ENCODE results near the gene SZRD1. TPM values are rescaled to one million over a fixed set of nuclear protein-coding genes. Genes with fewer than 3 reads are reported as not detected.
A peak's percentile ranks its signal among the peaks of the same experiment; 100 is the strongest.

SZRD1 gene
- total and polyA plus RNA-seq, 9 of the 15 experiments (the other 6 are each of a cell fraction or from before 2014, with no cell fraction given) = 3.9 to 149 (median 82.5) TPM

GRCh38 chr1:16425125-16426025 is 58.3 kb downstream of the SZRD1 start:
- BruUV-seq (replicated peaks) = no TSS peak
- Histone ChIP-seq H3K79me2 (ENCODE audit: control insufficient read depth, insufficient read depth, low read length) (no peaks in the 10 kb centered on the region), H3K27ac (ENCODE audit: extremely low read depth, low read depth, low read length) (no peak overlapping the region), H2AFZ (ENCODE audit: low read depth, low read length) (no peak overlapping the region), H3K4me3 (no peak overlapping the region), H3K4me2 (ENCODE audit: insufficient read depth, low read length) (no peak overlapping the region), H3K27me3 (ENCODE audit: control insufficient read depth in 2 of 2, insufficient read depth in 2 of 2, low read length in 2 of 2) (peaks cover 8 to 15% of the 10 kb centered on the region in 2 experiments; a peak in 4 of 5 replicates), H3K9ac (ENCODE audit: insufficient read depth in 1 of 2, low read depth in 2 of 2, low read length in 2 of 2) (peak overlapping the region in 1 of 2 experiments; percentile 73; a peak in 2 of 4 replicates), H3K4me1 (replicated peaks in 1 of 2; ENCODE audit: control insufficient read depth in 2 of 2, insufficient read depth in 2 of 2, low read length in 2 of 2) (peaks cover 2 to 14% of the 10 kb centered on the region in 2 experiments; a peak in 4 of 5 replicates), H4K20me1 (replicated peaks; ENCODE audit: control insufficient read depth, insufficient read depth, low read length) (no peaks in the 10 kb centered on the region), H3K36me3 (ENCODE audit: control insufficient read depth, insufficient read depth, low read length) (no peaks in the 10 kb centered on the region), H3K9me3 (replicated peaks; ENCODE audit: control insufficient read depth, insufficient read depth, low read depth, low read length) (no peaks in the 10 kb centered on the region), H3K9me1 (ENCODE audit: control insufficient read depth, insufficient read depth, low read length) (no peaks in the 10 kb centered on the region)
- DNase-seq (ENCODE audit: extremely low read depth in 1 of 4, low spot score in 3 of 4) = peak in 1 of 4 experiments; percentile 8
- peak; percentile 51 for FAIRE-seq
- ChIA-PET CTCF (ENCODE audit: low intra/inter-chr PET ratio) (no interaction called here), POLR2A (interaction anchor here (0.6 to 1.5 kb wide), 10 partner anchors 15 to 1335 kb away, joined by 3 to 12 read pairs (median 4); partner anchors contain the start of genes FBXO42 and NECAP2)
- 74% methylated on average over 10 of the region's 10 CpGs for WGBS (ENCODE audit: insufficient coverage, low coverage, missing lambda C conversion rate)
- in situ Hi-C loops (cut with MboI) (loop anchor here (25.0 kb wide), 1 partner anchor 437 kb away; no protein-coding TSS in a partner anchor), intact Hi-C loops (cut with micrococcal nuclease) (no loop called here)
- ATAC-seq = peak; percentile 16; the same call in 1 of the 3 replicates
- TF ChIP-seq ZNF436 (CRISPR knock-in tag; IDR thresholded peaks at IDR 0.05) (no peak), NRF1 (conservative IDR thresholded peaks at IDR 0.05 in 1 of 2, IDR thresholded peaks at IDR 0.05 in 1 of 2) (no peak)

GRCh38 chr1:16430606-16431005 is 63.6 kb downstream of the SZRD1 start:
- CTCF ChIA-PET (ENCODE audit: low intra/inter-chr PET ratio) = no interaction called here
- peak overlapping the region; percentile 55 for H3K4me2 ChIP-seq (ENCODE audit: insufficient read depth, low read length)
- ATAC-seq (peak; percentile 98), FAIRE-seq (peak; percentile 80), DNase-seq (ENCODE audit: extremely low read depth in 1 of 4, low spot score in 3 of 4) (peak; percentile 71 to 81 (median 74))
- H3K27ac ChIP-seq (ENCODE audit: extremely low read depth, low read depth, low read length) = no peak overlapping the region; the same call in 2 of the 3 replicates
- no peaks in the 10 kb centered on the region for H3K79me2 ChIP-seq (ENCODE audit: control insufficient read depth, insufficient read depth, low read length)
- 33% methylated on average over 3 of the region's 3 CpGs for WGBS (ENCODE audit: insufficient coverage, low coverage, missing lambda C conversion rate)
- no peak overlapping the region for H3K9ac ChIP-seq (ENCODE audit: insufficient read depth in 1 of 2, low read depth in 2 of 2, low read length in 2 of 2)
- H2AFZ ChIP-seq (ENCODE audit: low read depth, low read length) = peak overlapping the region; percentile 86
- H3K9me3 ChIP-seq (replicated peaks; ENCODE audit: control insufficient read depth, insufficient read depth, low read depth, low read length) = no peaks in the 10 kb centered on the region
- H3K4me1 ChIP-seq (replicated peaks in 1 of 2; ENCODE audit: control insufficient read depth in 2 of 2, insufficient read depth in 2 of 2, low read length in 2 of 2) = peaks cover 6 to 14% of the 10 kb centered on the region in 2 experiments; a peak in 4 of 5 replicates
- intact Hi-C loops (cut with micrococcal nuclease) (no loop called here), in situ Hi-C loops (cut with MboI) (loop anchor here (25.0 kb wide), 1 partner anchor 432 kb away; no protein-coding TSS in a partner anchor)
- no peaks in the 10 kb centered on the region for H3K9me1 ChIP-seq (ENCODE audit: control insufficient read depth, insufficient read depth, low read length)
- no peaks in the 10 kb centered on the region for H4K20me1 ChIP-seq (replicated peaks; ENCODE audit: control insufficient read depth, insufficient read depth, low read length)
- no TSS peak for BruUV-seq (replicated peaks)
- H3K36me3 ChIP-seq (ENCODE audit: control insufficient read depth, insufficient read depth, low read length) = no peaks in the 10 kb centered on the region
- no peak overlapping the region for H3K4me3 ChIP-seq
- POLR2A ChIA-PET = interaction anchor here (0.6 to 1.5 kb wide), 4 partner anchors 9 to 83 kb away, joined by 3 to 10 read pairs (median 4); partner anchors contain the start of gene NECAP2
- no peaks in the 10 kb centered on the region for H3K27me3 ChIP-seq (ENCODE audit: control insufficient read depth in 2 of 2, insufficient read depth in 2 of 2, low read length in 2 of 2)
- TF ChIP-seq ZZZ3 (IDR thresholded peaks at IDR 0.05) (no peak), CTBP1 (IDR thresholded peaks at IDR 0.05; ENCODE audit: borderline replicate concordance) (0 out of 2 replicates have a peak, but pooled peaks have one; percentile 11), FOXO4 (CRISPR knock-in tag; IDR thresholded peaks at IDR 0.05) (no peak), USF1 (CRISPR knock-in tag; IDR thresholded peaks at IDR 0.05) (peak; percentile 81), GABPA (tag; conservative IDR thresholded peaks at IDR 0.05; ENCODE audit: low read depth) (peak; percentile 48), USF2 (CRISPR knock-in tag; IDR thresholded peaks at IDR 0.05) (peak; percentile 82), DIDO1 (tag; IDR thresholded peaks at IDR 0.05; ENCODE audit: low read depth) (0 out of 2 replicates have a peak, but pooled peaks have one; percentile 29), RBM25 (IDR thresholded peaks at IDR 0.05; ENCODE audit: low read depth, low read length, severe bottlenecking) (peak; percentile 56)
